22Rv1 (cell line): ENCODE data around the gene TNK2.

Source experiments
- H3K27ac ChIP-seq: fragments of 450-650 bp; 2 replicates; pipeline ENCODE4 v1.5.1; 2017
- CTCF ChIP-seq: fragments of 450-650 bp; IDR thresholded peaks from 2 replicates; pipeline ENCODE4 v1.5.1; 2017; ENCODE audit warnings: mild to moderate bottlenecking
- ZFX ChIP-seq: fragments of 450-650 bp; IDR thresholded peaks from 2 replicates; pipeline ENCODE4 v1.6.1; 2017; ENCODE audit warnings: antibody characterized with exemption, borderline replicate concordance

The TNK2 gene

GRCh38 chr3:195853036-195853435, 55.3 kb downstream of the TNK2 start:
- TF ChIP-seq ZFX (no peak), CTCF (no peak)
- H3K27ac ChIP-seq, result no peak overlapping the region

GRCh38 chr3:195850857-195851543, 57.4 kb downstream of the TNK2 start:
- no peak for TF ChIP-seq ZFX
- peak; percentile 99 for TF ChIP-seq CTCF
- no peak overlapping the region for H3K27ac ChIP-seq

GRCh38 chr3:195849322-195850074, 58.9 kb downstream of the TNK2 start:
- TF ChIP-seq CTCF (peak; percentile 98), ZFX (no peak)
- H3K27ac ChIP-seq, result no peak overlapping the region

- TF ChIP-seq ZFX (no peak), CTCF (no peak)
- no peak overlapping the region for H3K27ac ChIP-seq
Measured at GRCh38 chr3:195847055-195847950, 61.0 kb downstream of the TNK2 start.

GRCh38 chr3:195845483-195845882, 62.9 kb downstream of the TNK2 start:
- TF ChIP-seq CTCF (no peak), ZFX (no peak)
- H3K27ac ChIP-seq, result no peak overlapping the region

GRCh38 chr3:195844671-195845218, 63.6 kb downstream of the TNK2 start:
- no peak overlapping the region for H3K27ac ChIP-seq
- TF ChIP-seq ZFX, result no peak
- no peak for TF ChIP-seq CTCF
